ENCODE data around the gene SERPINE3.

DNA sequence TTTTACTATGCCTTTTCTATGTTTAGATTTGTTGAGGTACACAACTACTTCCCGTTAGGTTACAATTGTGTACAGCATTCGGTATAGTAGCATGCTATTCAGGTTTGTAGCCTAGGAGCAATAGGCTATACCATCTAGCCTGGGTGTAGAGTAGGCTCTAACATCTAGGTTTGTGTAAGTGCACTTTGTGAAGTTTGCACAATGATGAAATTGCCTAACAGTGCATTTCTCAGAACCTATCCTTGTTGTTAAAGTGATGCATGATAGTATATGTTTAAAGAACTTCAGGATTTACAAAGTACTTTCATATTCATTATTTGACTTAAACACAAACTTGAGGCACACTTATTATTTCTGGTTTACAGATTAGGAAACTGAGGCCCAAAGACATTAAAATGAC is 11.5 kb upstream of the SERPINE3 start:
- TF ChIP-seq, protein P1, sequence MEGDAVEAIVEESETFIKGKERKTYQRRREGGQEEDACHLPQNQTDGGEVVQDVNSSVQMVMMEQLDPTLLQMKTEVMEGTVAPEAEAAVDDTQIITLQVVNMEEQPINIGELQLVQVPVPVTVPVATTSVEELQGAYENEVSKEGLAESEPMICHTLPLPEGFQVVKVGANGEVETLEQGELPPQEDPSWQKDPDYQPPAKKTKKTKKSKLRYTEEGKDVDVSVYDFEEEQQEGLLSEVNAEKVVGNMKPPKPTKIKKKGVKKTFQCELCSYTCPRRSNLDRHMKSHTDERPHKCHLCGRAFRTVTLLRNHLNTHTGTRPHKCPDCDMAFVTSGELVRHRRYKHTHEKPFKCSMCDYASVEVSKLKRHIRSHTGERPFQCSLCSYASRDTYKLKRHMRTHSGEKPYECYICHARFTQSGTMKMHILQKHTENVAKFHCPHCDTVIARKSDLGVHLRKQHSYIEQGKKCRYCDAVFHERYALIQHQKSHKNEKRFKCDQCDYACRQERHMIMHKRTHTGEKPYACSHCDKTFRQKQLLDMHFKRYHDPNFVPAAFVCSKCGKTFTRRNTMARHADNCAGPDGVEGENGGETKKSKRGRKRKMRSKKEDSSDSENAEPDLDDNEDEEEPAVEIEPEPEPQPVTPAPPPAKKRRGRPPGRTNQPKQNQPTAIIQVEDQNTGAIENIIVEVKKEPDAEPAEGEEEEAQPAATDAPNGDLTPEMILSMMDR (IDR thresholded peaks at IDR 0.05), result no peak
- TF ChIP-seq POLR2A (IDR thresholded peaks at IDR 0.05), result no peak
